Psoas muscle (tissue), 8 donors: ENCODE results near the gene RANBP17. TPM values are rescaled to one million over a fixed set of nuclear protein-coding genes. Genes with fewer than 3 reads are reported as not detected.

Experiments used
- ATAC-seq, 4 donors: fragments of 200-7000 bp; cut with Tn5 transposase; one replicate each; pipeline ENCODE4 v1.9.1; 2020; ENCODE audit warnings: moderate library complexity in 3 of 4, mild to moderate bottlenecking in 2 of 4
- DNase-seq, 2 donors: peaks; one replicate each; pipeline ENCODE4 v3.0.0-alpha.2; 2020
- H3K27ac ChIP-seq: fragments of 200-600 bp; one replicate; pipeline ENCODE4 v1.8.0; 2022
- H3K27me3 ChIP-seq, 3 donors: fragments of 200-600 bp in 1 of 3; one replicate each; pipeline versions ENCODE4 v1.6.1 to v1.8.0; 2013 to 2022; ENCODE audit warnings: low read length in 2 of 3, mild to moderate bottlenecking in 2 of 3, moderate library complexity in 1 of 3; ENCODE audit not compliant: insufficient read depth in 3 of 3
- H3K36me3 ChIP-seq, 2 donors: fragments of 200-600 bp in 1 of 2; one replicate each; pipeline versions ENCODE4 v1.6.1 to v1.8.0; 2013 to 2022; ENCODE audit warnings: low read depth in 1 of 2, mild to moderate bottlenecking in 1 of 2, moderate library complexity in 1 of 2; ENCODE audit not compliant: insufficient read depth in 1 of 2
- H3K4me1 ChIP-seq: fragments of 200-600 bp; one replicate; pipeline ENCODE4 v1.8.0; 2022
- H3K4me3 ChIP-seq: fragments of 200-600 bp; one replicate; pipeline ENCODE4 v1.8.0; 2022; ENCODE audit warnings: mild to moderate bottlenecking
- H3K9me3 ChIP-seq: fragments of 200-600 bp; one replicate; pipeline ENCODE4 v1.8.0; 2022
- CTCF ChIP-seq: fragments of 200-600 bp; IDR thresholded peaks from one replicate; pipeline ENCODE4 v1.8.0; 2022; ENCODE audit warnings: antibody characterized with exemption
- WGBS, 3 donors: extraction: QIAGEN DNeasy Blood & Tissue Kit; methylation state at CpG; one replicate each; pipeline versions ENCODE4 v1.1.6 to v1.1.7; 2013; 5-methylcytosine and 5-hydroxymethylcytosine counted together
- intact Hi-C, 2 donors: fragments of 100-400 bp; cut with DNase I; formaldehyde crosslinking; loops; one replicate each; pipeline versions ENCODE4 v1.11.0 to v1.14.2; 2022
- polyA plus RNA-seq, 3 donors: library from polyadenylated mRNA; stranded (reverse); fragments of 200-250 nt; gene quantifications; one replicate each; pipeline ENCODE4 v1.2.3, GENCODE V29; 2013
- total RNA-seq, 4 donors: library from RNA; stranded (reverse); fragmentation: NEBNext Ultra II Directional in 2 of 4; extraction: Animal tissue kit (Norgen Biotek cat#: 25700) in 2 of 4; gene quantifications; one replicate each; pipeline versions ENCODE4 v1.2.1 to v1.2.4, GENCODE V29; 2021 to 2023
- donor health status: healthy with polysubstance abuse.
- donor health status: DM: no; HTN: no; CAD: no; lungs with moderate emphysema.
- donor health status: Bipolar disorder and iron deficiency.
- donor health status: healthy.
- donor health status: DM: yes; HTN: yes; CAD: no.
- donor health status: DM: no; HTN: no; CAD: no.
- donor health status: DM: no; HTN: no; CAD: no.
- donor health status: DM: yes; HTN: yes; CAD: no.

The RANBP17 gene
- total and polyA plus RNA-seq, 7 donors: 0.03 to 3.2 (median 1.0) TPM

- Histone ChIP-seq H3K9me3 (no peaks in the 10 kb centered on the region), H3K4me3 (no peak overlapping the region), H3K27ac (no peak overlapping the region), H3K36me3 (no peaks in the 10 kb centered on the region), H3K4me1 (no peaks in the 10 kb centered on the region), H3K27me3 (no peaks in the 10 kb centered on the region)
- TF ChIP-seq CTCF: no peak
- intact Hi-C loops: no loop called here
- ATAC-seq (no peak), DNase-seq (no peak)
Observed at GRCh38 chr5:171142617-171143016, 280.8 kb downstream of the RANBP17 start.

- ATAC-seq (no peak), DNase-seq (no peak)
- TF ChIP-seq CTCF: no peak
- 57 to 60% (median 59%) methylated on average over 3 of the region's 3 CpGs for WGBS, 3 donors
- no peaks in the 10 kb centered on the region for H3K9me3 ChIP-seq
- intact Hi-C loops: no loop called here
- H3K27me3 ChIP-seq: no peaks in the 10 kb centered on the region
- no peaks in the 10 kb centered on the region for H3K36me3 ChIP-seq
- H3K4me1 ChIP-seq: no peaks in the 10 kb centered on the region
- no peak overlapping the region for H3K4me3 ChIP-seq
- H3K27ac ChIP-seq: no peak overlapping the region
Observed at GRCh38 chr5:171143171-171143570, 281.4 kb downstream of the RANBP17 start.

- H3K4me1 ChIP-seq: no peaks in the 10 kb centered on the region
- intact Hi-C loops: no loop called here
- no peak overlapping the region for H3K27ac ChIP-seq
- H3K4me3 ChIP-seq: no peak overlapping the region
- H3K36me3 ChIP-seq: no peaks in the 10 kb centered on the region
- DNase-seq (no peak), ATAC-seq (no peak)
- no peaks in the 10 kb centered on the region for H3K27me3 ChIP-seq
- 88 to 97% (median 95%) methylated on average over 6 of the region's 6 CpGs for WGBS, 3 donors
- TF ChIP-seq CTCF: no peak
- H3K9me3 ChIP-seq: no peaks in the 10 kb centered on the region
Observed at GRCh38 chr5:171143926-171144325, 282.1 kb downstream of the RANBP17 start.

- no peaks in the 10 kb centered on the region for H3K9me3 ChIP-seq
Observed at GRCh38 chr5:171149333-171149732, 287.5 kb downstream of the RANBP17 start.

More at GRCh38 chr5:171149333-171149732, 287.5 kb downstream of the RANBP17 start:
- no peaks in the 10 kb centered on the region for H3K4me1 ChIP-seq
- H3K4me3 ChIP-seq: no peak overlapping the region
- H3K27me3 ChIP-seq: no peaks in the 10 kb centered on the region
- H3K27ac ChIP-seq: no peak overlapping the region
- intact Hi-C loops: no loop called here
- WGBS, 3 donors: 61 to 73% (median 68%) methylated on average over 2 of the region's 2 CpGs
- ATAC-seq: no peak
- no peaks in the 10 kb centered on the region for H3K36me3 ChIP-seq
- TF ChIP-seq CTCF: no peak
- no peak for DNase-seq
